K562 (cell line): Measurements from ENCODE around the gene JPH3.

Source experiments
- CREB1 ChIP-seq, 2 experiments: sonication (generic) in 1 of 2; formaldehyde crosslinking in 1 of 2; IDR thresholded peaks; 2 replicates each; pipeline versions ENCODE4 v1.6.1 to v1.8.0; 2012 to 2022; ENCODE audit warnings: inconsistent platforms in 1 of 2, mild to moderate bottlenecking in 1 of 2, missing genetic modification reagents in 1 of 2, moderate library complexity in 1 of 2
- MYBL2 ChIP-seq, 2 experiments: fragments of 450-650 bp in 1 of 2; sonication (generic) in 1 of 2; formaldehyde crosslinking in 1 of 2; IDR thresholded peaks; 2 replicates each; pipeline versions ENCODE4 v1.6.1 to v1.8.1; 2017 to 2022; ENCODE audit warnings: borderline replicate concordance in 1 of 2, inconsistent platforms in 1 of 2, low read depth in 1 of 2, mild to moderate bottlenecking in 1 of 2, missing genetic modification reagents in 1 of 2, moderate library complexity in 1 of 2
- ZBTB17 ChIP-seq: fragments of 450-650 bp; formaldehyde crosslinking; IDR thresholded peaks from 2 replicates; pipeline ENCODE4 v1.4.0; 2020; ENCODE audit warnings: mild to moderate bottlenecking
- TF ChIP-seq, protein P1 (sequence below), 2 experiments: IDR thresholded peaks; 2 replicates each; pipeline ENCODE4 v1.6.1; 2012; ENCODE audit warnings: improper control_type of control experiment in 2 of 2, low read depth in 2 of 2, low read length in 2 of 2, borderline replicate concordance in 1 of 2

DNA sequence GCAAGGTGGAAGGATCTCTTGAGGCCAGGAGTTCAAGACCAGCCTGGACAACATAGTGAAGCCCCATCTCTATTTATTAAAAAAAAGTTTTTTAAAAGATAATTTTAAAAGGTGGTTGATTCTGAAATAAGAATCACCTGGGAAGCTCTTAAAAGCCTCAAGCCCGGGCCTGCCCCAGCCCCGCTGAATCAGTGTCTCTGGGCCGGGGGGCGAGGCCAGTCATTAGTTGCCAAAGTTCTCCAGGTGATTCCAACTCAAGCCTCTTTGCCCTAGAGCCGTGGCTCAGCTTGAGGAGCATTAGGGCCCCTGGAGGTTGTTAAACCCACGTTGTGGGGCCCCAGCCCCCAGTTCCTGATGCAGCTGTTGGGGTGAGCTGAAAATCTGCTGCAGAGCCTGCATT, 24.6 kb downstream of the JPH3 start:
- no peak for TF ChIP-seq MYBL2 (IDR thresholded peaks at IDR 0.05; ENCODE audit: low read depth)
- no peak for TF ChIP-seq MYBL2 (CRISPR knock-in tag; IDR thresholded peaks at IDR 0.05; ENCODE audit: borderline replicate concordance)
- TF ChIP-seq CREB1 (IDR thresholded peaks at IDR 0.05) = no peak
- TF ChIP-seq CREB1 (CRISPR knock-in tag; IDR thresholded peaks at IDR 0.05) = no peak
- TF ChIP-seq, protein P1, sequence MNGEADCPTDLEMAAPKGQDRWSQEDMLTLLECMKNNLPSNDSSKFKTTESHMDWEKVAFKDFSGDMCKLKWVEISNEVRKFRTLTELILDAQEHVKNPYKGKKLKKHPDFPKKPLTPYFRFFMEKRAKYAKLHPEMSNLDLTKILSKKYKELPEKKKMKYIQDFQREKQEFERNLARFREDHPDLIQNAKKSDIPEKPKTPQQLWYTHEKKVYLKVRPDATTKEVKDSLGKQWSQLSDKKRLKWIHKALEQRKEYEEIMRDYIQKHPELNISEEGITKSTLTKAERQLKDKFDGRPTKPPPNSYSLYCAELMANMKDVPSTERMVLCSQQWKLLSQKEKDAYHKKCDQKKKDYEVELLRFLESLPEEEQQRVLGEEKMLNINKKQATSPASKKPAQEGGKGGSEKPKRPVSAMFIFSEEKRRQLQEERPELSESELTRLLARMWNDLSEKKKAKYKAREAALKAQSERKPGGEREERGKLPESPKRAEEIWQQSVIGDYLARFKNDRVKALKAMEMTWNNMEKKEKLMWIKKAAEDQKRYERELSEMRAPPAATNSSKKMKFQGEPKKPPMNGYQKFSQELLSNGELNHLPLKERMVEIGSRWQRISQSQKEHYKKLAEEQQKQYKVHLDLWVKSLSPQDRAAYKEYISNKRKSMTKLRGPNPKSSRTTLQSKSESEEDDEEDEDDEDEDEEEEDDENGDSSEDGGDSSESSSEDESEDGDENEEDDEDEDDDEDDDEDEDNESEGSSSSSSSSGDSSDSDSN (IDR thresholded peaks at IDR 0.05; ENCODE audit: borderline replicate concordance in 1 of 2, low read depth in 2 of 2, low read length in 2 of 2) = no peak
- TF ChIP-seq ZBTB17 (CRISPR knock-in tag) = no peak
